ES-I3 (cell line): ENCODE measurements around the gene NCK2.

Experiments
- H3K36me3 ChIP-seq: 2 replicates; pipeline ENCODE4 v1.6.1; 2013; ENCODE audit warnings: mild to moderate bottlenecking, low read length, control low read depth, moderate library complexity; ENCODE audit not compliant: insufficient read depth
- H3K4me1 ChIP-seq: 2 replicates; pipeline ENCODE4 v1.6.1; 2013; ENCODE audit warnings: mild to moderate bottlenecking, control low read depth, low read length; ENCODE audit not compliant: insufficient read depth
- H3K9ac ChIP-seq: 2 replicates; pipeline ENCODE4 v1.6.1; 2013; ENCODE audit warnings: low read depth, mild to moderate bottlenecking, low read length, moderate library complexity
- H3K9me3 ChIP-seq: 2 replicates; pipeline ENCODE4 v1.6.1; 2013; ENCODE audit warnings: mild to moderate bottlenecking, low read length, moderate library complexity; ENCODE audit not compliant: control insufficient read depth, insufficient read depth

The NCK2 gene

DNA sequence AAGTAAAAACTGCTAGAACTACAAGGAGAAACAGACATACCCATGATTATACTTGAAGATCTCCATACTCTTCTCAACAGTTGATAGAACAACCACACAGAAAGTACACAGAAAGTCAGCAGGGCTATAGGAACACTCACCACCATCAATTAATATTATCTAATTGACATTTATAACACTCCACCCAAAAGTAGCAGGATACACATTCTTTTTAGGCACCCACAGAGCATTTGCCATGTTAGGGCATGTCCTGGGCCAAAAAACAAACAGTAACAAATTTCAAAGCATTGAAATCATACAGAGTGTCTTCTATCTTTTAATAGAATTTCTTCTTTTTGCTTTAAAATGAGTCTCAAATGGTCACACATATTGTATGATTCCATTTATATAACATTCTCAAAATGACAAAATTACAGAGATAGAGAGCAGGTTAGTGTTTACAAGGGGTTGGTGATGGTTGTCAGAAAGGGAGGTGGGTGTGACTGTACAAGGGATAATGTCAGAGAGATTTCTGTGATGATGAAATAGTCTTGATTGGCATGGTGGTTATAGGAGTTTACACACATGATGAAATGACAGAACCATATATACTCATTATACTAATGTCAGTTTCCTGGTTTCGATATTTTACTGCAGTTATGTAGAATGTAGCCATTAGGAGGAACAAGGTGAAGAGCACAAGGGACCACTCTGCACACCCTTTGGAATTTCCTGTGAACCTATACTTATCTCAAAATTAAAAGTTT lies 82.8 kb downstream of the NCK2 start:
- Histone ChIP-seq H3K9ac (no peak overlapping the region), H3K4me1 (no peaks in the 10 kb centered on the region), H3K9me3 (peaks cover 3% of the 10 kb centered on the region; the same call in 1 of the 2 replicates), H3K36me3 (no peaks in the 10 kb centered on the region)

DNA sequence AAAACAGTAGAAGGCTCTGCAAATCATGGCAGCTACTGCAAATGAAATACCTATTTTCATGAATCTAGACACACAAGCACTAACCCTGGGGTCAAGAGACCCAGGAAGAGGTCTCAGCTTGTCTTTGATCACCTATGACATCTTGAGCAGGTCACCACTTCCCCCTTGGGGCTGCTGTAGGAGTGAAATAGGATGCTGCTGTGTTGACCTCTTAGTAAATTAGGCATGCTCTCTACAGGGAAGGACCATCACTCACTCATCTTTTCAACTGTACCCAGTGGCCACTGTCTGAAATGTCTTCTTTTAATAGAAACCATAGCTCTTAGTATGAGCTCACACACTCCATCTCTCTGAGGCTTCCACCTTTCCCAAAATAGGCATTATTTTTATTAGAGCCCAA lies 83.8 kb downstream of the NCK2 start:
- H3K9ac ChIP-seq = no peak overlapping the region
- no peaks in the 10 kb centered on the region for H3K36me3 ChIP-seq
- H3K9me3 ChIP-seq = peaks cover 4% of the 10 kb centered on the region; the same call in 1 of the 2 replicates
- H3K4me1 ChIP-seq = no peaks in the 10 kb centered on the region

DNA sequence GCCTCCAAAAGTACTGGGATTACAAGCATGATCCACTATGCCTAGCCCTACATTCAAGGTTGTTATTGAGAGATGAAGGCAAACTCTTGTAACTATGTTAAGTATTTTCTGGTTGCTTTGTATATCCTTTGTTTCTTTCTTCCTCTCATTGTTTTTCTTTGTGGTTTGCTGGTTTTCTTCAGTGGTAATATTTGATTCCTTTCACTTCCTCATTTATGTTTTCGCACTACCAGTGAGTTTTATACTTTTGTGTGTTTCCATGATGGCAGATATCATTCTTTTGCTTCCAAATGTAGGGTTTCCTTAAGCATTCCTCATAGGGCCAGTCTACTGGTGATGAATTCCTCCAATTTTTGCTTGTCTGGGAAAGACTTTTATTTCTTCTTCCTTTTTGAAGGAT lies 90.2 kb downstream of the NCK2 start:
- H3K9me3 ChIP-seq = peaks cover 4% of the 10 kb centered on the region; the same call in 1 of the 2 replicates
- no peak overlapping the region for H3K9ac ChIP-seq
- peaks cover 2% of the 10 kb centered on the region; the same call in 1 of the 2 replicates for H3K36me3 ChIP-seq
- peaks cover 8% of the 10 kb centered on the region; the same call in 1 of the 2 replicates for H3K4me1 ChIP-seq

DNA sequence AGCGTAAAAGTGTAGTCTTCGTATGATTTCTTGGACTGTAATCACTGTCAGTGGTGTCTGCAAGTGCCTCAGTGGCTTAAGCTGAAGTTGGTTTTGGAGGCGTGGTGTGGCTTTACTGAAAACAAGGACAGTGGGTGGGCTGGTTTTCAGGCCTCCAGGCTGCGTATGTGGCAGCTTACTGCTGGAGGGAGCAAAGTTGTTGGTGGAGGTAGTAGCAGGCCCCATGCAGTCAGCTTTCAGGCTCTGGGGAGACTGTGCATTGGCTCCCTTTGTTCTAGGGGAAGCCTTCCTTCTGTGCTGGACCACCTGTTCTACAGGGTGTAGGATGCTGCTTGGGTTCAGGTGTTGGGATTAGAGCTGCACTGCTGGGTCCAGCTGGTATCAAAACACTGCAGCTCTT lies 91.6 kb downstream of the NCK2 start:
- Histone ChIP-seq H3K36me3 (peaks cover 2% of the 10 kb centered on the region; the same call in 1 of the 2 replicates), H3K9ac (no peak overlapping the region), H3K4me1 (peaks cover 15% of the 10 kb centered on the region; the same call in 1 of the 2 replicates), H3K9me3 (peaks cover 4% of the 10 kb centered on the region; the same call in 1 of the 2 replicates)

DNA sequence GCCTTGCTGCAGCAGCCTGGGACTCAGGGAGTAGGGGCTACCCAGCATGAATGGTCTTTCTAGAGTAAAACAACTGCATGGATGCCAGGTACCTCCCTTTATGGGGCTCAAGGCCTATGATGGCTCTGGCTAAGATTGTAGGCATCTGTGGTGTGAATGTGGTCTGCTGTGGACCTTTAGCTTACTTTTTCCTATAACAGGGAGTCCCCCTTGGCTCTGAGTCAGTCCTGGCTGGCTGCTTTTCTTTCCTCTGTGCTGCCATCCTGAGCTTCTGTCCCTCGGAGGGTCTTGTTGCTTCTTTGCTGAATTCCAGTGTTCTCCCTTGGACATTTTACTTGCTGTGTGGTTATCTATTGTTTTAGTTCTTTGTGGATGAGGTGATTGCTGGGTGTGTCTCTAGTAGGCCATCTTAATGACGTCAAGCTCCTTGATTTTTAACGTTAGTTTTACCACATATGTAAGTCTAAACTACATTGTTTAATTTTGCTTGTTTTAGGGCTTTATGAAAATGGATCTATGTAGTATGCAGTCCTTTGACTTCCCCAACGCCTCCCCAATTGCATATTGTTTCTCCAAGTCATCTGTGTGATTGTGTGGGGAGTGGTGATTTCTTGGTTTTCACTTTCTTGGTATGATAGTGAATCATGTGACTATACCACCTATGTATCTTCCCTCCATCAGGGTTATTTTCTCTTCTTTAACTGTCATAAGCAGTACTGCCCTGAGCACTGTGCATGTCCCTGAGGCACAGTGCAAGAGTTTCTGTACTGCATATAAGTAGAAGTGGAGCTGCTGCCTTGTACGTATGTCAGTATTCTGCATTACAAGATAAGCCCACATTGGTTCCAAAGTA lies 92.4 kb downstream of the NCK2 start:
- Histone ChIP-seq H3K4me1 (peaks cover 15% of the 10 kb centered on the region; the same call in 1 of the 2 replicates), H3K9ac (no peak overlapping the region), H3K9me3 (peaks cover 4% of the 10 kb centered on the region; the same call in 1 of the 2 replicates), H3K36me3 (peaks cover 2% of the 10 kb centered on the region; the same call in 1 of the 2 replicates)

DNA sequence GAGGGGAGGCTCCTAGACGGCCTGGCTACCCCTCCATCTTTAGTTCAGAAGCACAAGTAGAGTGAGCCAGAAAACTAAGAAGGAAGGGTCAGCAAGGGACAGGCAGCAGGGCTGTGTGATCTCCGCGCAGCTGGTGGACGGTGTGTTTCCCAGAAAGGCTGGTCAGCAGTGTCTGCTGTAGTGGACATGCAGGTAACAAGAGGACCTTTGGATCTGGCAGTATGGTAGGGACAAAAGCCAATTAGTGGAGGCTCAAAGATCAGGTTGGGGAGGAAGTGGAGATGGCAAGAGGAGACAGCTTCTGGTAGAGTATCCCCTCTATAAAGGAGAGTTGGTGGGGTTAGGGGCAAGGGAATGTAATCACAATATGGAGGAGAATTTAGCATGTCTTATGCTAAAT lies 95.1 kb downstream of the NCK2 start:
- H3K36me3 ChIP-seq = peaks cover 2% of the 10 kb centered on the region; the same call in 1 of the 2 replicates
- no peak overlapping the region for H3K9ac ChIP-seq
- H3K9me3 ChIP-seq = no peaks in the 10 kb centered on the region; the same call in 1 of the 2 replicates
- peaks cover 27% of the 10 kb centered on the region for H3K4me1 ChIP-seq

DNA sequence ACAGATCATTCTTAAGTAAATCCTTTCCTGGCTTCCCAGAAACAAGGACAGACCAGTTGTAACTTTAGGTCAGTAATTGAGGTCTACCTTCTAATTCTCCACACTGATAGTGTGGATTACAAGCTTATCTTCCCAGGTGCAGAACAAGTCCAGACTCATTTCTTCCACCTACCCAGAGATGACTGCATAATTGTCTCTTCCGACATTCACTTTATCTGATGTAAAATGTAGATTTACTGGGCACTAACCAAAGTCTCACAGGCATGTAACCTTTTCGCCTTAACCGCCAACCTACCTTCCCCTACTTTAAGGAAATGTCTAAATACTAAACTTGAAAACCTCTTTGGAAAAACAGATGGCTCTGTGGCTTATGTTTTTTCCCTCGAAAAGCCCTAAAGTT lies 96.2 kb downstream of the NCK2 start:
- Histone ChIP-seq H3K4me1 (peaks cover 27% of the 10 kb centered on the region), H3K36me3 (peaks cover 2% of the 10 kb centered on the region; the same call in 1 of the 2 replicates), H3K9me3 (no peaks in the 10 kb centered on the region; the same call in 1 of the 2 replicates), H3K9ac (no peak overlapping the region)

DNA sequence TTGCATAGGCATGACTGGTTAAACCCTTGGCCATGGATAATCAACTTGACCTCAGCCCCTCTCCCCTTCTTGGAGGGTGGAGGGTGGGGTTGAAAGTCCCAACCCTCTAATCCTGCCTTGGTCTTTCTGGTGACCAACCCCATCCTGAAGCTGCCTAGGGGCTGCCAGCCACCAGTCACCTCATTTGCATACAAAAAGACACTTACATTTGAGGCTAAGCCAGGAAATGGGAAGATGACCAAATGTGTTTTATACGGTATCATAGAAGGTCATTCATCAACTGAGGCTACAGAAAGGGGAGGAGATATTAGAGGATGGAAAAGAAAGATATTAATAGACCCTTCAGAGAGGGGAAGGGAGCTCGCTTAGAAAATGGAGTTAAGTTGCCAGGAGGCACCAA lies 96.8 kb downstream of the NCK2 start:
- Histone ChIP-seq H3K9me3 (no peaks in the 10 kb centered on the region; the same call in 1 of the 2 replicates), H3K9ac (no peak overlapping the region), H3K4me1 (peaks cover 27% of the 10 kb centered on the region), H3K36me3 (peaks cover 2% of the 10 kb centered on the region; the same call in 1 of the 2 replicates)

DNA sequence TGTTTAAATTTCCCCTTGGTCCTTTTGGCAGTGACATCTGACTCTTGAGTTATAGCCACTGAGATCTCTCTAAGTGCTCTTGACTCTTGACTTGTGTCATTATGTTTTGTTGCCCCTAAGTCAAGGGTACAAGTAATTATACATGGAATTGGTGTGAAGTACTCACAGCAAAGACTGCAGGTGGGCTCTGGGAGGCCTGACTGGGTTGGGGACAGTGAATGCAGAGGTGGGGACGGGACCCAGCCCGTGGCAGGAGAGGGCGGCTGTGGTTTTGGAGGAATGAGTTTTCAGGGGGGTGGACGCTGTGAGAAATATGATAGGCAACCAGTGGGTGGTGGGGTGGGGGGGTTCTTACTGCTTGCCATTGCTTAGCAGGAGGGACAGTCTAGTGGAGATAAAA lies 97.8 kb downstream of the NCK2 start:
- H3K9ac ChIP-seq = no peak overlapping the region
- H3K4me1 ChIP-seq = peaks cover 27% of the 10 kb centered on the region
- no peaks in the 10 kb centered on the region; the same call in 1 of the 2 replicates for H3K9me3 ChIP-seq
- H3K36me3 ChIP-seq = no peaks in the 10 kb centered on the region

DNA sequence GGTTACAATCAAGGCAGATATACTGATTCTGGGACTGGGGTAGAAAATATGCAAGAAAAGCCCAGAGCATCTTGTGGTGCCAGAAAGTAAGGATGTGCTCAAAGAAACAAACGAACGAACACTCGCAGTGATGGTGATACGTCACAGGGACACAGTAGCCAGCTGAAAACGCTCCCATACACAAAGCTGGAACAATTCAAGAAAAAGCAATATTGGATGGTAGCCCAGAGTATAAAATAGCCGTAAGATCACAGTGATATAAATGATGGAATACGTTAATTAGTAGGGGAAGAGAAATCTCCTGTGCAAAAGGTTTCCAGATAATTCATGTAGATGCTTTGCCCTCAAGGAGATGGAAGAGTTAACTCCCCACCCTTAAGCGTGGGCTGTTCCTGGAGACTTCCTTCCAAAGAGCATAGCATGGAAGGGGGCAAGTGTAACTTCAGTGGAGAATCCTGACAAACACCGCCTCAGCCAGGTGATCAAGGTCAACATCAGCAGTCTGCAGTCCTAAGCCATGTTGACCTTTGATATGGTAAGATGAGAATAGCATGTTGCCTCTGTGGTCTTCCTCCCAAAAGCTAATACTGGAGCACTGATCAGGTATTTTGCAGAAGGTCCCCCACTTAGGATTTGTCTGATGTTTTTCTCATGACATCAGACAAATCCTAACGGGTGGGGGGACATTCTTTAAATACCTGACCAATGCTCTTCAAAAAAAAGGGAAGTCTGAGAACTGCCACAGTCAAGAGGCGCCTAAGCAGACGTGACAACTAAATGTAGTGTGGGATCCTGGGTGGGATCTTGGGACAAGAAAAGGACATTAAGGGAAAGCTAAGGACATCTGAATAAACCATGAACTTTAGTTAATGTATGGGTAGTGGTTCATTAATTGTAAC lies 99.0 kb downstream of the NCK2 start:
- peaks cover 25% of the 10 kb centered on the region for H3K4me1 ChIP-seq
- H3K9me3 ChIP-seq = no peaks in the 10 kb centered on the region; the same call in 1 of the 2 replicates
- H3K36me3 ChIP-seq = no peaks in the 10 kb centered on the region
- no peak overlapping the region for H3K9ac ChIP-seq

DNA sequence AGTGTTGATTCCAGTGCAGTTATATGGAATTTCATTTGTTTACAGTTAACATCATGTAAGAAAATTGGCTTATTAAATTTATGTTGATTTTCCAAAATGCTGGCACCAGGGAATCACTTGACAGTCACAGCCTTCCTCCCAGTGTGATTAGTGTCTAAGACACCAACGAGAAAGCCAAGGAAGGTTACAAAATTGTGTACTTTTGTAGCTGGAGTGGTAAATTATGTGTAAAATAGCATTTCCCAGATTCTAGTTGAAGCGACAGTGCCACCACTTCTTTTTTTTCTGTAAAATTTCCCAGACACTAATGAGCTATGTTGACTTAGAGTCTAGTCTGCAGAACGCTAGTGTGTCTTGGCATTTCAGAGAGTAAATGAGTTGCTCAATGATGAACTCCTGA lies 101.3 kb downstream of the NCK2 start:
- H3K36me3 ChIP-seq = no peaks in the 10 kb centered on the region; the same call in 1 of the 2 replicates
- H3K9ac ChIP-seq = no peak overlapping the region
- no peaks in the 10 kb centered on the region; the same call in 1 of the 2 replicates for H3K9me3 ChIP-seq
- H3K4me1 ChIP-seq = peaks cover 15% of the 10 kb centered on the region

DNA sequence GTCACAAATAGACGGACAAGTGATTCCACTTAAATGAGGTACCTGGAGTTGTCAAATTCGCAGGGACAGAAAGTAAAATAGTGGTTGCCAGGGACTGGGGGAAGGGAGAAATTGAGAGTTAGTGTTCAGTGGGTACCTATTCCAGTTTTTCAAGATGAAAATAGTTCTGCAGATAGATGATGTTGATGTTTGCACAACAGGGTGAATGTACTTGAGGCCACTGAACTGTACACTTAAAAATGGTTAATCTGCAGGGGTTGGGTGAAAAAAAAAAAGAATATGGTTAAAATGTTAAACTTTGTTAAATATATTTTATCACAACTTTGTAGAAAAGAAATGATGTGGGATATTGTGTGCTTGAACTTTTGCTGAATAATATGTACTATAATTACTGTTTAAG lies 102.3 kb downstream of the NCK2 start:
- Histone ChIP-seq H3K4me1 (peaks cover 12% of the 10 kb centered on the region), H3K36me3 (no peaks in the 10 kb centered on the region; the same call in 1 of the 2 replicates), H3K9me3 (no peaks in the 10 kb centered on the region; the same call in 1 of the 2 replicates), H3K9ac (no peak overlapping the region)

DNA sequence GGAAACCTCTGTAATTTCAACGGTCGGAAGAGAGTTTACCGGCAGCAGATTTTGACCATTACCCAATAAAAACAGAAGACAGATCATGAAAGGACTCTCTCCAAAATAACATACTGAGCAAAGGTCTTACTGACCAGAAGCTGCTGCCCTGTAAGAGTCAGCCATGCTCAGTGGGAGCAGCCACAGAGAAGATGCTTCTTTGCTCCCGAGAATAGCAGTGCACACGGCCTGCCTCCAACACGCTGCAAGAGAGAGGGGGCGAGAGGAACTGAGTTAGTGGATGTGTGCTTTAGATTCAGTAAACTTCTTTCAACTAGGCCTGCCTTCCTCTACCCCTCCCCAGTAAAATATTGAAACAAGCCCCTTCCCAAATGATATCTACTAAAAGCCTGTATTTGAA lies 103.7 kb downstream of the NCK2 start:
- Histone ChIP-seq H3K9me3 (no peaks in the 10 kb centered on the region; the same call in 1 of the 2 replicates), H3K4me1 (peaks cover 9% of the 10 kb centered on the region), H3K9ac (no peak overlapping the region), H3K36me3 (no peaks in the 10 kb centered on the region; the same call in 1 of the 2 replicates)
